Lower leg skin (tissue), 4 donors: ENCODE data around the gene ATR. TPM values are rescaled to one million over a fixed set of nuclear protein-coding genes. Genes with fewer than 3 reads are reported as not detected.
"Not testable (repeated sequence)": the region's sequence is repeated elsewhere in the genome, so short reads cannot be mapped to it uniquely, and the experiment has no call there.

Source experiments
- DNase-seq, 2 donors: peaks; one replicate each; pipeline ENCODE4 v3.0.0-alpha.2; 2019; ENCODE audit warnings: low spot score in 2 of 2
- H3K4me3 ChIP-seq: fragments of 200-600 bp; sonication (generic); 2 replicates; pipeline ENCODE4 v1.5.1; 2017; ENCODE audit warnings: mild to moderate bottlenecking, low read depth; ENCODE audit not compliant: poor library complexity, severe bottlenecking
- POLR2A ChIP-seq, 2 donors: fragments of 450-650 bp; IDR thresholded peaks; one replicate each; pipeline ENCODE4 v1.6.1; 2016 to 2017; ENCODE audit warnings: antibody characterized with exemption in 2 of 2, mild to moderate bottlenecking in 1 of 2, moderate library complexity in 1 of 2
- WGBS, 2 donors: methylation state at CpG; one replicate each; pipeline ENCODE4 v1.1.5; 2018; 5-methylcytosine and 5-hydroxymethylcytosine counted together
- intact Hi-C: fragments of 100-400 bp; cut with DNase I; formaldehyde crosslinking; loops from one replicate; pipeline ENCODE4 v1.15.0; 2023; ENCODE audit warnings: low total_unique reads
- total RNA-seq, 4 donors: library from RNA; depleted of rRNA; stranded (reverse); fragments of >200 nt; gene quantifications; one replicate each; pipeline ENCODE4 v1.1.0, GENCODE V29; 2016
- TF ChIP-seq, protein P1 (sequence below), 3 donors: fragments of 450-650 bp; IDR thresholded peaks; one replicate each; pipeline ENCODE4 v1.5.1; 2016; ENCODE audit warnings: antibody characterized with exemption in 3 of 3, mild to moderate bottlenecking in 3 of 3, moderate library complexity in 2 of 3

The ATR gene
- total RNA-seq, 4 donors from 2014 or later, result 12.9 to 24.4 (median 18.6) TPM

DNA sequence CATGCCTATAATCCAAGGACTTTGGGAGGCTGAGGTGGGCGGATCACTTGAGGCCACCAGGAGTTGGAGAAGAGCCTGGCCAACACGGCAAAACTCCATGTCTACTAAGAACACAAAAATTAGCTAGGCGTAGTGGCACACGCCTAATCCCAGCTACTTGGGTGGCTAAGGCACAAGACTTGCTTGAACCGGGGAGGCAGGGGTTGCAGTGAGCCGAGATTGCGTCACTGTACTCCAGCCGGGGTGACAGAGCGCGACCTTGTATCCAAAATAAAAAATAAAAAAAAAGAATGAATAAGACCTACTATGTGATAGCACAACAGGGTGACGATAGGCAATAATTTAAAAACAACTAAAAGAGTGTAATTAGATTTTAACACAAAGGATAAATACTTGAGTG lies 134.2 kb downstream of the ATR start:
- WGBS, 2 donors, result 86 to 95% methylated on average over 11 of the region's 11 CpGs
- TF ChIP-seq POLR2A (IDR thresholded peaks at IDR 0.05), result no peak
- TF ChIP-seq, protein P1, sequence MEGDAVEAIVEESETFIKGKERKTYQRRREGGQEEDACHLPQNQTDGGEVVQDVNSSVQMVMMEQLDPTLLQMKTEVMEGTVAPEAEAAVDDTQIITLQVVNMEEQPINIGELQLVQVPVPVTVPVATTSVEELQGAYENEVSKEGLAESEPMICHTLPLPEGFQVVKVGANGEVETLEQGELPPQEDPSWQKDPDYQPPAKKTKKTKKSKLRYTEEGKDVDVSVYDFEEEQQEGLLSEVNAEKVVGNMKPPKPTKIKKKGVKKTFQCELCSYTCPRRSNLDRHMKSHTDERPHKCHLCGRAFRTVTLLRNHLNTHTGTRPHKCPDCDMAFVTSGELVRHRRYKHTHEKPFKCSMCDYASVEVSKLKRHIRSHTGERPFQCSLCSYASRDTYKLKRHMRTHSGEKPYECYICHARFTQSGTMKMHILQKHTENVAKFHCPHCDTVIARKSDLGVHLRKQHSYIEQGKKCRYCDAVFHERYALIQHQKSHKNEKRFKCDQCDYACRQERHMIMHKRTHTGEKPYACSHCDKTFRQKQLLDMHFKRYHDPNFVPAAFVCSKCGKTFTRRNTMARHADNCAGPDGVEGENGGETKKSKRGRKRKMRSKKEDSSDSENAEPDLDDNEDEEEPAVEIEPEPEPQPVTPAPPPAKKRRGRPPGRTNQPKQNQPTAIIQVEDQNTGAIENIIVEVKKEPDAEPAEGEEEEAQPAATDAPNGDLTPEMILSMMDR (IDR thresholded peaks at IDR 0.05), result no peak
- no peak overlapping the region for H3K4me3 ChIP-seq
- DNase-seq, result no peak
- intact Hi-C loops, result no loop called here

DNA sequence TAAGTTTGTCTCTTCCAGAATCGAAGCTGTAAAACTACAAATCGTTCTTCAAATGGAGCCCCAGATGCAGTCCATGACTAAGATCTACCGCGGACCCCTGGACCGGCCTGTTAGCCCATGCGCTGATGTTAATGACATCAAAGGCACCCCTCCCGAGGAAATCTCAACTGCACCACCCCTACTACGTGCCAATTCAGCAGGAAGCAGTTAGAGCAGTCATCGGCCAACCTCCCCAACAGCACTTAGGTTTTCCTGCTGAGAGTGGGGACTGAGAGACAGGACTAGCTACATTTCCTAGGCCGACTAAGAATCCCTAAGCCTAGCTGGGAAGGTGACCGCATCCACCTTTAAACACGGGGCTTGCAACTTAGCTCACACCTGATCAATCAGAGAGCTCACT lies 135.5 kb downstream of the ATR start:
- DNase-seq, intact Hi-C loops, H3K4me3 ChIP-seq: not testable (repeated sequence)
- 96 to 98% methylated on average over 12 of the region's 12 CpGs for WGBS, 2 donors

DNA sequence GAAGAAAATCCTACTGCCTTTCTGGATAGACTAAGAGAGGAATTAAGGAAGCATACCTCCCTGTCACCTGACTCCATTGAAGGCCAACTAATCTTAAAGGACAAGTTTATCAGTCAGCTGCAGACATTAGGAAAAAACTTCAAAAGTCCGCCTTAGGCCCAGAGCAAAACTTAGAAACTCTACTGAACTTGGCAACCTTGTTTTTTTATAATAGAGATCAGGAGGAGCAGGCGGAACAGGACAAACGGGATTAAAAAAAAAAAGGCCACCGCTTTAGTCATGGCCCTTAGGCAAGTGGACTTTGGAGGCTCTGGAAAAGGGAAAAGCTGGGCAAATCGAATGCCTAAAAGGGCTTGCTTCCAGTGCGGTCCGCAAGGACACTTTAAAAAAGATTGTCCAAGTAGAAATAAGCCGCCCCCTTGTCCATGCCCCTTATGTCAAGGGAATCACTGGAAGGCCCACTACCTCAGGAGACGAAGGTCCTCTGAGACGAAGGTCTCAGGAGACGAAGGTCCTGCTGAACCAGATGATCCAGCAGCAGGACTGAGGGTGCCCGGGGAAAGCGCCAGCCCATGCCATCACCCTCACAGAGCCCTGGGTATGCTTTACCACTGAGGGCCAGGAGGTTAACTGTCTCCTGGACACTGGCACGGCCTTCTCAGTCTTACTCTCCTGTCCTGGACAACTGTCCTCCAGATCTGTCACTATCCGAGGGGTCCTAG lies 138.9 kb downstream of the ATR start:
- WGBS, 2 donors, result 75 to 84% methylated on average over 15 of the region's 15 CpGs
- DNase-seq, intact Hi-C loops, H3K4me3 ChIP-seq: not testable (repeated sequence)

DNA sequence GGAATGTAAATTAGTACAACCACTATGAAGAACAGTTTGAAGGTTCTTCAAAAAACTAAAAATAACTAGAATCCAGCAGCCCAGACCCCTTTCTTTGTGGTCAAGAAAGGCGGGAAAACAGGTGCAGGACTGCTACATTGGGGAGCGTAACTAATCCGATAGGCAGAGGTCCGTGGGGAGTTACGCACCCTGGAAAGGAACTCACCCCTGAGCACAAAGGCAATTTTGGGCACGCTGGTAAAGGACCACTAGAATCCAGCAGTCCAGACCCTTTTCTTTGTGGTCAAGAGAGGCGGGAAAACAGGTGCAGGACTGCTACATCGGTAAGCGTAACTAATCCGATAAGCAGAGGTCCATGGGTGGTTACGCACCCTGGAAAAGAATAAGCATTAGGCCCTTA lies 140.4 kb downstream of the ATR start:
- intact Hi-C loops, DNase-seq, H3K4me3 ChIP-seq: not testable (repeated sequence)
- 94 to 97% methylated on average over 11 of the region's 11 CpGs for WGBS, 2 donors

DNA sequence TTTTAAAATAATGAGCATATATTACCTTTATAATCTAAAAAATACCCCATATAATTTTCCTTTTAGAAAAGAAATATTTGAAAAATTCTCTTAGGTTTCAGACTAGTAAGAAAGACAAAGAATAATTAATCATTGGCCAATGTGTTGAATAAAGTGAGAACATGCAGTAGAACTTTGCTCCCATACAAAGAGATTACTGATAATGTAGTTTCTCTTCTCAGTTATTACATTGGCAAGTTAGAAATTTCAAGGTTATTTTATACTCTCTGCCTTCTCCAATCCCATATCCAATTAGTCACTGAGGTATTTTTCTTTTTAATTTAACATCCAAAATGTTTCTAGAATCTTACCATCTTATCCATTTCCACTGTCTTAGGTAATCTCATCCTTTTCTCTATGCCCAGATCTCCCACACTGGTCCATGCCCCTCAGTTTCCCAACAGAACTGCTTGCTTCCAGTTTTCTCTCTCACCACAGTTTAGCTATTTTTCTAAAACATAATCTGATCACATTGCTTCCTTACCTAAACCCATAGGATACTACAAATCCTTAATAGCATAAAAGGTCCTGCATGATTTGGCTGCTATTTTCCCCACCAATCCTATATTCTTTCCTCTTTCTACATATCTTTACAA lies 141.5 kb downstream of the ATR start:
- no peak for TF ChIP-seq POLR2A (IDR thresholded peaks at IDR 0.05)
- TF ChIP-seq, protein P1 (IDR thresholded peaks at IDR 0.05), result no peak
- DNase-seq, result no peak
- H3K4me3 ChIP-seq, result no peak overlapping the region
- intact Hi-C loops, result no loop called here

DNA sequence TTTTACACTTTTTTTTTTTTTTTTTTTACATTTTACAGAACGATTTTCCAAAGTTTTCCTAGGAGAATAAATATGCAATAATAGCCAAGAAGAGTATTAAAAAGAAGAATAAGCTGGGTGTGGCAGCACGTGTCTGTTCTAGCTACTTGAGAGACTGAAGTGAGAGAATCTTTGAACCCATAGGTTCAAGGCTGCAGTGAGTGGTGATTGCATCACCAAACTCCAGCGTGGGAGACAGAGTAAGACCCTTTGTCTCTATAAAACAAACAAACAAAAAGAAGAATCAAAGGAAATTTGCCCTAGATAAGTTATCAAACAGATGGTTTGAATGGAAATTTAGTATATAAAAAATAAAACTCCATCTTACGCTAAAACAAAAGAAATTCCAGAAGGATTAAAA lies 144.0 kb downstream of the ATR start:
- no peak overlapping the region for H3K4me3 ChIP-seq
- DNase-seq, result no peak
- 79 to 81% methylated on average over 4 of the region's 4 CpGs for WGBS, 2 donors
- intact Hi-C loops, result no loop called here
- TF ChIP-seq, protein P1 (IDR thresholded peaks at IDR 0.05), result no peak
- TF ChIP-seq POLR2A (IDR thresholded peaks at IDR 0.05), result no peak

DNA sequence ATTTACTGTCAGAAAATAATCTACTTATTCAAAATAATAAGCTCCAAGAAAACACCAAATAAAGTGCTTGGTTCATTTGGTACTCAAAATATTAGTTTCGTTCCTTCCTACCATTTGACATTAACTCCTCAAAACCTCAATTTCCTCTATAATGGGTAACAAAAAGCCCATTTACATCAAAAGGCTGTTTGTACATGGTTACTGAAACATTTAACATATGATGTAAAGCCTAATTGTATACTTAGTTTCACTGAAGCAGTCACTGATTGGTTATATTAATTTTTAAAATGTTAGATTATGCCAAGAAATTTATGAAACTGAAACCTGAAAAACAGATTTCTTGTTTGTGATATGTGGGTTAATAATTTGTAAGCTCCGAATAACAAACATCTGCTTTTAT lies 145.4 kb downstream of the ATR start:
- intact Hi-C loops, result no loop called here
- no peak overlapping the region for H3K4me3 ChIP-seq
- WGBS, 2 donors, result 77 to 82% methylated on average over 2 of the region's 2 CpGs
- no peak for DNase-seq
- TF ChIP-seq, protein P1 (IDR thresholded peaks at IDR 0.05), result no peak
- TF ChIP-seq POLR2A (IDR thresholded peaks at IDR 0.05), result no peak
